GM18498 (cell line): ENCODE data around the gene LHPP.
"Not testable (repeated sequence)": the region's sequence is repeated elsewhere in the genome, so short reads cannot be mapped to it uniquely, and the experiment has no call there.

Experiments
- ATAC-seq: cut with Tn5 transposase; IDR thresholded peaks from one replicate; pipeline ENCODE4 v1.9.1; 2021; ENCODE audit warnings: mild to moderate bottlenecking, moderate library complexity; ENCODE audit not compliant: unreplicated experiment

LHPP gene

DNA sequence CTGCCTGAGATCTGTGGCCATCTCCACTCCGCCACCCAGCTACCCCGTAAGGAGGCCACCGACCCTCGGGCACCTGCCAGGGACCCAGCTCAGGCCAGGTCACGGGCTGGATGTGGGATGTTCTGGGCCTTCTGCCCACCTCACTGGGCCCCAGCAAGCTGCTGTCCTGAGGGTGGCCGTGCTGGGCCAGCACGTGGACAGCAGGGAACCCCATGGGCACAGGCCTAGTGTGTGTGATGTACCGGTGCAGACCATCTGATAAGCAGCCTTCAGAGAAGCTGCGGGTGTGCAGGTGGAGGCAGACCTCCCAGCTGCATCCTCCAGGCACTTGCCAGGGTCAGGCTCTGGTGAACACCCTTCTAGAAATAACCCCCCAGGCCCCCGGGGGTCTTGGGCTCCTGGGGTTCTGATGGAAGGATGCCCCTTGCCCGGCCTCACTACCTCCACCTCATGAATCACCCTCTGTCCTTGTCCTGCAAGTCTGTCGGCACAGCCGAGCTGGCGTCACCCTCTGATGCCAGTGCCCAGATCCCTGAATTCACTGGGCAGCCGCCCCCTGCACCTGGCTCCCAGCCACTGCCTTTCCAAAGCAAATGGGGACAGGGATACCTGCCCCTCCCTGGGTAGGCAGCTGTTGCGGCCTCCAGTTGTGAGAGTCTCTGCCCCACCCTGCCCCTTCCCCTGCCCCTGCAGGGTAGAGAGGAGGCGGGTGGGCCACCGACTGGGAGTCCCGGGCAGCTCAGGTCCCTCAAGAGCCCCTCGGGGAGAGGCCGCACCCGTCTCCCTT is 142.8 kb downstream of the LHPP start:
- ATAC-seq: no peak

DNA sequence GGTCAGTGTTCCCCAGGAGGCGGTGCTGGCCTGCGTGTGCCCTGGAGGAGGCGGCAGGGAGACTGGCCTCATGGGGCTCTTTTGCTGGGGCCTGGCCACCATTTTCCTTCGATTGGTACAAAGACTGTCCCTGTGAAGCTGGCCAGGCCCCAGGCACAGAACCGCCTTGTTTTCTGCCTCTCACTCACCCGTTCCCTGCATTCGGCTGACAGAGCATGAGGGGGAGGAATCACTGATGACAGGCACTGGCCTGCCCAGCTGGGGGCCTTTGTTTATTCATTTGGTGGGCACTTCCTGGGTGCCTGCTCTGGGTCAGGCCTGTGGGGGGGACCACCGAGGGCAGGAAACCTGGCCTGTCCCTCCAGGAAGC is 143.4 kb downstream of the LHPP start:
- no peak for ATAC-seq

GRCh38 chr10:124605481-124605855 is 143.8 kb downstream of the LHPP start:
- ATAC-seq: no peak

GRCh38 chr10:124605856-124606812 is 144.5 kb downstream of the LHPP start:
- no peak for ATAC-seq

DNA sequence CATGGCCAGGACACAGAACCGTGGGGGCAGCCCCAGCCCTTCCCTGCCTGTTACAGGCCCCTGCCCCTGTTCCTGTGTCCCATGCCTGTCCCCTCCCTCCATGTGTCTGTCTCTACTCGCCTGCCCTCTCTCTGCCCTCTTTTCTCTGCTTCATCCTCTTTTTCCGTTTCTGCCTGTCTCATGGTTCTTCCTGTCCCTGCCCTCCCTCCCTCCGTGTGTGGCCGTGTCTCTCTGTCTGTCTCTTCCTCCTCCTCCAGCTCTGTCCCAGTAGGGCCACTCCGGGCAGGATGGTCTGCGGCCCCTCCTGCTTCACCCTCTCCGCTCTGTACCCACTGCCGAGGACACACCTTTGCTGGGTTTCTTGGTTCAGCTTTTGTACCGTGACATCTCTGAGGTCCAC is 145.2 kb downstream of the LHPP start:
- no peak for ATAC-seq

DNA sequence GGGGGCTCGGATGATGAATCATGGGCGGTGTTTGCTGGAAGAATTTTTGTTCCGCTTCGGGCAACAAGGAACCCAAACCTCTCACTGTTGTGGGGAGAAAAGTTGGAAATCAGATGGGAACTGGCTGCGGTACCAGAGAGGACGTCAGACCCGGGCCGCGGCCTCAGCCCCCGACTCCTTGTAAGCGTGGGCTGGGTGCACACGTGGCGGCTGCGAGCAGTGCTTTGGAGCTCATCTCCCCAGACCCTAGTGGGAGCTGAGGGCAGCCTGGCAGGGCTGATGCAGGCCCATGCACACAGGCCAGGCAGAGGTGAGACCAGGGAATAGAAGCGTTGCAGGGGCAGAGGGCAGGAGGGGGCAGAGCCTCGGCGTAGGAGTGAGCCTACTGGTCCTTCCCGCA is 146.1 kb downstream of the LHPP start:
- no peak for ATAC-seq

- ATAC-seq: no peak
Measured at GRCh38 chr10:124608093-124608721, 146.6 kb downstream of the LHPP start.

DNA sequence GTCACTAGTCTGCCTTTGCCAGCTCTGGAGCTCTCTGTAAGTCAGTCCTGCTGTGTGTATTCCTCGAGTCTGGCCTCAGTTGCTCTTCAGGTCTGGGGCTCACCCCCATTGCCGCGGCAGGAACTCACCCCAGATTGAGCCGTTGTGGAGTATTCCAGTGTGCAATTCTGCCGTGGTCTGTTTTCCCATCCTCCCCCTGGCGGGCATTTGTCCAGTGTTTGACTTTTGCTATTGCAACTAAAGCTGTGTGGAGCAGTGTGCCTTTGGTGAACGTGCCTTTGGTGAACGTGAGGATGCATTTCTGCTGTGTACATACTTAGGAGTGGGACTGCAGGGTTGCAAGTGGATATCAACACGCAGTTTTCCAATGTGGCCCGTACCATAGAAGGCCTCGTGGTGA is 148.1 kb downstream of the LHPP start:
- ATAC-seq: no peak

DNA sequence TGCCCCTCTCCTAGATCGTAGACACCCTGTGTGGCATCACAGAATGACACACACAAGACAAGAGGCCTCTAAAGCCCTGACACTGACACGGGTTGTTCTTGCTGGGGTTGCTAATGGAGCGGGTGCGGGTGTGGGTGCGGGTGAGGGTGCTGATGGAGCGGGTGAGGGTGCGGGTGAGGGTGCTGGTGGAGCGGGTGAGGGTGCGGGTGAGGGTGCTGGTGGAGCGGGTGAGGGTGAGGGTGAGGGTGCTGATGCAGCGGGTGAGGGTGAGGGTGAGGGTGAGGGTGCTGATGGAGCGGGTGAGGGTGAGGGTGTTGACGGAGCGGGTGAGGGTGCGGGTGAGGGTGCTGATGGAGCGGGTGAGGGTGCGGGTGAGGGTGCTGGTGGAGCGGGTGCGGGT is 148.6 kb downstream of the LHPP start:
- ATAC-seq: not testable (repeated sequence)

DNA sequence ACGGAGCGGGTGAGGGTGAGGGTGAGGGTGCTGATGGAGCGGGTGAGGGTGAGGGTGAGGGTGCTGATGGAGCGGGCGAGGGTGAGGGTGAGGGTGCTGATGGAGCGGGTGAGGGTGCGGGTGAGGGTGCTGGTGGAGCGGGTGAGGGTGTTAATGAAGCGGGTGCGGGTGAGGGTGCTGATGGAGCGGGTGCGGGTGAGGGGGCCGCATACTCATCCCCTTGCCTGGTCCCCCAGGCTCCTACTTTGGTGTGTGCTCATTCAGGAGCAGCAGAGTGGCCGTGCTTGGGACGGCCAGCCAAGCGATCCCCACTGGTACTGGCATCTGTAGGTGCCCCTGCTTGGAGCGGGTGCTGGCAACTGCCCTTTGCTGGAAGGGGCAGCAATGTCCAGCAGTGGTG is 149.2 kb downstream of the LHPP start:
- ATAC-seq: not testable (repeated sequence)

GRCh38 chr10:124611738-124612137 is 150.1 kb downstream of the LHPP start:
- no peak for ATAC-seq

GRCh38 chr10:124612611-124613498 is 151.2 kb downstream of the LHPP start:
- ATAC-seq: no peak

- peak; percentile 43 for ATAC-seq
Measured at GRCh38 chr10:124614003-124614659, 152.5 kb downstream of the LHPP start.

DNA sequence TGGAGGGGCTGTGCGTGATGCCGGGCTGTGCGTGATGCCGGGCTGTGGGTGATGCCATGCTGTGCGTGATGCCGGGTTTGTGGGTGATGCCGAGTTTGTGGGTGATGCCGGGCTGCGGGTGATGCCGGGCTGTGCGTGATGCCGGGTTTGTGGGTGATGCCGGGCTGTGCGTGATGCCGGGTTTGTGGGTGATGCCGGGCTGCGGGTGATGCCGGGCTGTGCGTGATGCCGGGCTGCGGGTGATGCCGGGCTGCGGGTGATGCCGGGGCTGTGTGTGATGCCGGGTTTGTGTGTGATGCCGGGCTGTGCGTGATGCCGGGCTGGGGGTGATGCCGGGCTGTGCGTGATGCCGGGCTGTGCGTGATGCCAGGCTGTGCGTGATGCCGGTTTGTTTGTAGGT is 153.6 kb downstream of the LHPP start:
- no peak for ATAC-seq

GRCh38 chr10:124616040-124616835 is 154.6 kb downstream of the LHPP start:
- ATAC-seq: no peak

- no peak for ATAC-seq
Measured at GRCh38 chr10:124616836-124617130, 155.2 kb downstream of the LHPP start.

GRCh38 chr10:124618470-124619073 is 156.9 kb downstream of the LHPP start:
- ATAC-seq: no peak

- peak; percentile 34 for ATAC-seq
Measured at GRCh38 chr10:124619195-124619594, 157.6 kb downstream of the LHPP start.
